SK-N-MC (cell line): ENCODE data around the gene TTC21B.

ENCODE experiments used
- DNase-seq: peaks from one replicate; pipeline ENCODE4 v3.0.0-alpha.2; 2011; ENCODE audit warnings: low read depth, low spot score
- H3K27ac ChIP-seq: fragments of 200-600 bp; sonication (generic); 2 replicates; pipeline ENCODE4 v1.5.1; 2016; ENCODE audit warnings: mixed run types
- H3K36me3 ChIP-seq: fragments of 200-600 bp; sonication (generic); 2 replicates; pipeline ENCODE4 v1.6.1; 2017; ENCODE audit warnings: antibody characterized with exemption, low read length, mixed read lengths; ENCODE audit not compliant: insufficient read depth
- H3K4me3 ChIP-seq: fragments of 200-600 bp; sonication (generic); 2 replicates; pipeline ENCODE4 v1.5.1; 2016
- H3K9ac ChIP-seq: fragments of 200-600 bp; sonication (generic); 2 replicates; pipeline ENCODE4 v1.8.0; 2017; ENCODE audit warnings: mixed run types, mixed read lengths; ENCODE audit not compliant: insufficient read length
- H3K9me3 ChIP-seq: fragments of 200-600 bp; sonication (generic); 2 replicates; pipeline ENCODE4 v1.6.1; 2017; ENCODE audit warnings: low read depth, mild to moderate bottlenecking, antibody characterized with exemption, low read length, moderate library complexity, mixed read lengths
- EZH2 ChIP-seq: fragments of 200-600 bp; sonication (generic); IDR thresholded peaks from one replicate; pipeline ENCODE4 v1.6.1; 2017; ENCODE audit warnings: antibody characterized with exemption
- FOXP2 ChIP-seq: optimal IDR thresholded peaks from 2 replicates; pipeline ENCODE3; 2011; ENCODE audit warnings: mild to moderate bottlenecking, moderate library complexity; ENCODE audit not compliant: insufficient read depth; ENCODE audit errors: extremely low read length, control extremely low read depth
- POLR2AphosphoS5 ChIP-seq: IDR thresholded peaks from 2 replicates; pipeline ENCODE4 v1.6.1; 2012; ENCODE audit warnings: mild to moderate bottlenecking, low read depth, low read length, borderline replicate concordance

TTC21B gene

DNA sequence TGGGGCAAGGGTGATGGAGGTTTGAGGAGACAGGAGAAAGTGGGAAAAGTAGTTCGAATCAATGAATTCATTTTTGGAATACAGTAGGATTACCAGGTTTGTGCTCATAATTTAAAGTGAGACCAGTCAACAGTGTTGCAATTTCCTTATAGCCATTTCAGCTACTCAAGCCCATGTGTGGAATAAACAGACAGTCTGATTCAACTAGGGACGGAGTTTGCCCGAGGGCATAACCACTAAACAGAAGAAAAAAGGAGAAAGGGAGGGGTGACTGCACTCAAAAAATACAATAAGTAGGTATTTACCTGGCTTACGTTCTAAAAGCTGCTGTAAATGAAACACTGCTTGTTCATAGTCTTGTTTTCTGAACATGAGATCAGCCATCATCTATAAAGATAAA, 55.2 kb downstream of the TTC21B start:
- H3K9ac ChIP-seq = no peak overlapping the region
- TF ChIP-seq FOXP2 = no peak
- no peak for TF ChIP-seq POLR2AphosphoS5
- no peak for TF ChIP-seq EZH2
- H3K9me3 ChIP-seq = no peaks in the 10 kb centered on the region
- H3K27ac ChIP-seq = no peak overlapping the region
- no peak for DNase-seq
- H3K36me3 ChIP-seq = peaks cover 35% of the 10 kb centered on the region
- H3K4me3 ChIP-seq = no peak overlapping the region

DNA sequence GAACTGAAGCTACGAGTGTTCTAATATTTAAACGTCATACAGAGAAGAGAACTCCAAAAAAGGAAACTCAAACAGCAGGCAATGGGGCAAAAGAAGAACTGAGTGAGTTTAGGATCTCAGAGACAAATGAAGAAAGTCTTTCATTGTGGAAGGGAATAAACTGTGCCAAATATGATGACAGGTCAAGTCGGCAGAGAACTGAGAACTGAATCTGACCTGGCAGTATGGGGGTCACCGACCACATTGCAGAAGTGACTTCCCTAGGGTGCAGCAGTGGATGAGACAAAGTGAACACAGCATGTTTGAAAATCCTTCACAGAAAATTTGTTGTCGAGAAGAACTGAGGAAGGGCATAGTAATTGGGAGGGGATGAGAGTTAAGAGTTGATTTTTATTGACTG, 55.9 kb downstream of the TTC21B start:
- no peaks in the 10 kb centered on the region for H3K9me3 ChIP-seq
- peaks cover 32% of the 10 kb centered on the region for H3K36me3 ChIP-seq
- H3K4me3 ChIP-seq = no peak overlapping the region
- no peak overlapping the region for H3K27ac ChIP-seq
- no peak for DNase-seq
- no peak overlapping the region for H3K9ac ChIP-seq
- TF ChIP-seq POLR2AphosphoS5 = no peak
- TF ChIP-seq FOXP2 = no peak
- TF ChIP-seq EZH2 = no peak

DNA sequence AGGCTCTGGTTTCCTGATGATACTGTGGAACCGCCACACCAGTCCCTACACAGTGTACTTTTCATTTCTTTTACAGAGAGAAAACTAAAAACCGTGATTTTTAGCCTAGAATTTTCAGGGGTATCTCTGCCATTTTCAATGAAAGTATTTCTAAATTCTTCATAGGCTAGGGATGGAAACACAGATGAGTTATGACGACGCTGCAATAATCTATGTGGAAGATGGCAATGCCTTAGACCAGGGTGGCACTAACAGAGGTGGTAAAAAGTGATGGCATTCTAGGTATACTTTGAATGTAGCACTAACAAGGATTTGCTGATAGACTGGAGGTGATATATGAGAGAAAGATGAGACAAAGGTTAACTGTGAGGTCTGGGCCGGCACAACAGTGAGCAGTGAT, 56.5 kb downstream of the TTC21B start:
- peaks cover 35% of the 10 kb centered on the region for H3K36me3 ChIP-seq

DNA sequence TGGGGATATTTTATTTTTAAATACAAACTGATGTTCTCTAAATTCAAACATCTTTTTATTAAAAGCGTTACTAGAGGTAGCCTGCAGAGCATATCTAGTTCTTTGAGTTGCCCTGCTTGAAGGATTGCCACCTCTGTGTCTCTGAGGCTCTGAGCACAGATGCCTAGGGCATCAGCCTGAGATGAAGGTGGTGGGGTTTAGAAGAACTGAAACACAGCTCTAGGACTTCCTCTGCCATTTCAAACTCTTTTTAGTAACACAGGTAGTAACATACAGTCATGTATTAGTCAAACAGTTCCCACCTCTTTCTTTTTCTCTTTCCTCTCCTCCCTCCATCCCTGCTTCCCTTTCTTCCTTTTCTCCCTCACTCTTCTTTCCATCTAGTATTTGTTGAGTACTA, 57.6 kb downstream of the TTC21B start:
- no peak overlapping the region for H3K4me3 ChIP-seq
- DNase-seq = no peak
- no peak overlapping the region for H3K27ac ChIP-seq
- no peak overlapping the region for H3K9ac ChIP-seq
- TF ChIP-seq EZH2 = no peak
- TF ChIP-seq POLR2AphosphoS5 = no peak
- no peak for TF ChIP-seq FOXP2
- H3K36me3 ChIP-seq = peaks cover 36% of the 10 kb centered on the region
- no peaks in the 10 kb centered on the region for H3K9me3 ChIP-seq

More for the DNA sequence above, 56.5 kb downstream of the TTC21B start:
- no peak overlapping the region for H3K27ac ChIP-seq
- H3K4me3 ChIP-seq = no peak overlapping the region
- DNase-seq = no peak
- H3K9ac ChIP-seq = no peak overlapping the region
- H3K9me3 ChIP-seq = no peaks in the 10 kb centered on the region
- TF ChIP-seq EZH2 (no peak), POLR2AphosphoS5 (no peak), FOXP2 (no peak)

DNA sequence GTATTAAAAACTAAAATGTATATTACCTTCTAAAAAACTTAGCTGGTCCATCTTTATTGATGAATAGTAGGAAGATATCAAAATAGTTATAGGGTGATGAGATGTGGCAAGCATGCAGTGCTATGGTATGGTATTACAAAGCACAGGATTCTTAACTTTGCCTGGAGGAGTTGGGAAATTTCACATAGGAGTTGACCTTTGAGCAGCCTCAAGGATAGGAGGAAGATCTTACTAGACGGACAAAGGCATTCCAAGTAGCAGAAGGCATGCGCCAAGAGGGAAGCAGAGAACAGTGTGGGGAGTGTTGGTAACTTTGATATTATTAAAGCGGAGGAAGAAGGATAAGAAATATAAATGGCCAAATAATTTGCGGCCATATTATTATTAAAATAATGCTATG, 60.0 kb downstream of the TTC21B start:
- Histone ChIP-seq H3K9ac (no peak overlapping the region), H3K4me3 (no peak overlapping the region), H3K27ac (no peak overlapping the region), H3K9me3 (no peaks in the 10 kb centered on the region), H3K36me3 (peaks cover 40% of the 10 kb centered on the region)
- TF ChIP-seq POLR2AphosphoS5 (no peak), FOXP2 (no peak), EZH2 (no peak)
- no peak for DNase-seq

DNA sequence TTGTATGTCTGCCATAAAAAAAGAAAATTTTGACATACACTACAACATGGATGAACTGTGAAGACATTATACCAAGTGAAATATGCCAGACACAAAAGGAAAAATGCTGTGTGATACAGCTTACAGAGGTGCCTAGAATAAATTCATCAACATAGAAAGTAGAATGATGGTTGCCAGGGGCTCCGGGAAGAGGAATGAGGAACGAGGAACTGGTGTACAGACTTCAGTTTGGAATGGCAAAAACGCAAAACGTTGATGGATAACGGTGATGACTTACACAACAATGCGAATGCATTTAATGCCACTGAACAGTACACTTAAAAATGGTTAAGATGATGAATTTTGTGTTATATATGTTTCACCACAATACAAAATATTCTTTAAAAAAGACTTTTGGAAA, 61.0 kb downstream of the TTC21B start:
- no peak overlapping the region for H3K9ac ChIP-seq
- H3K27ac ChIP-seq = no peak overlapping the region
- TF ChIP-seq EZH2 = no peak
- TF ChIP-seq FOXP2 = no peak
- TF ChIP-seq POLR2AphosphoS5 = no peak
- DNase-seq = no peak
- H3K36me3 ChIP-seq = peaks cover 34% of the 10 kb centered on the region
- no peaks in the 10 kb centered on the region for H3K9me3 ChIP-seq
- H3K4me3 ChIP-seq = no peak overlapping the region

DNA sequence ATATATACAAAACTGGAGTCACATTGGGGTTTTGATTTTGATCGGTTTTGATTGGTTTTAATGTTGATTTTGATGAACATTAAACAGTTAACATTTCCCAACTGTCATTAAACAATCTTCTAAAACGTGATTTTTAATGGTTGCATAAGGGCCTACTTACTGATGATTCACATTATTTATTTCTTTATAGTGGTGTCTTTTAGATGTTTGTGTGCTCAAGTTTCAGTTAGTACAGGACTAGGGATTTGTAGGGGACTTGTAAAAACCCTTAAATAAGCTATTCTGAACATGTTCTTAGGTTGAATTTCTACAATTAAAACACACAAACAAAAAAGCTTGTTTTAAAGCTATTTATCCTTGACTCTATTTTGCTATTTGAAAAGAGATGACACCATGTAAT, 61.6 kb downstream of the TTC21B start:
- no peak for DNase-seq
- peaks cover 28% of the 10 kb centered on the region; the same call in 1 of the 2 replicates for H3K36me3 ChIP-seq
- no peaks in the 10 kb centered on the region for H3K9me3 ChIP-seq
- TF ChIP-seq EZH2 = no peak
- H3K9ac ChIP-seq = no peak overlapping the region
- H3K4me3 ChIP-seq = no peak overlapping the region
- H3K27ac ChIP-seq = no peak overlapping the region

DNA sequence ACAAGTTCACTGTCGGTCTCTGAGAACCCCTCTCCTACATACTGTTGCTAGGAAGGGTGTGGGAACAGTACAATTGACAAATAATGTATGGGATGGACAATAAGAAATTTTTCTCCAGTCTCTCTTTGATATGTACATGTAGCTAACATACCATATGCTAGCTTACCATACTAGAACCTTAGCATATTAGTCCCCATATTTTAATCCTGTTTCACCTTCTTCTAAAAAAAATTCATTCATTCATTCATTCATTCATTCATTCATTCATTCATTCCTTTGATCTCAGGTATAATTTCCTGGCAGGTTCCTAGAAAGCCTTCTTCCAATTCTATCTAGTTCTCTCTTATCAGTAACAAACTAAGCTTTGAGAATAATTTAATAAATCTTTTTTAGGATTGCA, 62.2 kb downstream of the TTC21B start:
- no peak overlapping the region for H3K4me3 ChIP-seq
- no peak overlapping the region for H3K9ac ChIP-seq
- H3K9me3 ChIP-seq = no peaks in the 10 kb centered on the region
- TF ChIP-seq FOXP2 (no peak), POLR2AphosphoS5 (no peak), EZH2 (no peak)
- DNase-seq = no peak
- peaks cover 29% of the 10 kb centered on the region; the same call in 1 of the 2 replicates for H3K36me3 ChIP-seq
- H3K27ac ChIP-seq = no peak overlapping the region

DNA sequence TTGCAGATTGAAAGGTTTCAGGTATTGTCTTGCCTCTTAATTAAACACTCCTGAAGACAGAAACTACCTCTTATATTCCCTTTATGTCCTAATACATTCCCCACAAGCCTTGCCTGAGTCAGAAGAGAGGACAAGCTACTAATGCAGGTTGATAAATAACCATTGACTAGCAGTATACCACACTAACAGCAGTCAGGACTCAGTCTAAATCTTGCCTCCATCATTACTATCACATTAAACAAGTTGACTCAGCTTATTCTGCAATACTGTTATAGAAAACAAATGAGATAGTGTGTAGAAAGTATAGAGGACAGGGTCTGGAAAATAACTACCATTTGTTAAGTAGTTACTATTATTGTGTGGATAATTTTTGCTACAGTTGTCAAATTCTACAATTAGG, 63.8 kb downstream of the TTC21B start:
- DNase-seq = no peak
- no peak overlapping the region for H3K4me3 ChIP-seq
- H3K36me3 ChIP-seq = peaks cover 32% of the 10 kb centered on the region; the same call in 1 of the 2 replicates
- no peaks in the 10 kb centered on the region for H3K9me3 ChIP-seq
- no peak overlapping the region for H3K9ac ChIP-seq
- TF ChIP-seq POLR2AphosphoS5 (no peak), FOXP2 (no peak), EZH2 (no peak)
- no peak overlapping the region for H3K27ac ChIP-seq

DNA sequence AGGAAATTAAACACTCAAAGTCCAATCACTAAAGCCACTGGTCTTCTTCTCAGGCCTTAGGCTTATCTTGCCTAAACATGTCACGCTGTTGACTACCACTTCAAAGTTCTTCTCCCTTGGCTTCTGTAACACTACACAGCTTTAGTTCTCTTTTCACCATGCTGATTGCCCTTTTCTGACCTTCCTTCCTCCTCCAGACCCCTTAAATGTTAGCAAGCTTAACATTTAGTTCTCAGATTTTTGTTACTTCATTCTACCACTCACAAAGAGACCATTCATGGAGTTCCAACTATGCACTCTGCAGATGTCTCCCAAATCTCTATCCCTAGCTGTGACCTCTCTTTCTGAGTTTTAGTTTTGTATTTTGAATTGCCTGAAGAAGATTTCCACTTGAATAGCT, 64.4 kb downstream of the TTC21B start:
- H3K27ac ChIP-seq = no peak overlapping the region
- no peak overlapping the region for H3K9ac ChIP-seq
- H3K9me3 ChIP-seq = no peaks in the 10 kb centered on the region
- H3K36me3 ChIP-seq = peaks cover 35% of the 10 kb centered on the region
- no peak for DNase-seq
- no peak overlapping the region for H3K4me3 ChIP-seq
- TF ChIP-seq EZH2 (no peak), FOXP2 (no peak), POLR2AphosphoS5 (no peak)
